Colonic mucosa (tissue), 4 donors: ENCODE measurements around the gene ZNF774. TPM values are rescaled to one million over a fixed set of nuclear protein-coding genes. Genes with fewer than 3 reads are reported as not detected.

Source experiments
- DNase-seq: peaks from one replicate; pipeline ENCODE4 v3.0.0-alpha.2; 2020
- H3K27ac ChIP-seq: fragments of 200-600 bp; one replicate; pipeline ENCODE4 v1.8.0; 2021
- H3K27me3 ChIP-seq: fragments of 200-600 bp; one replicate; pipeline ENCODE4 v1.8.0; 2021
- H3K36me3 ChIP-seq: fragments of 200-600 bp; one replicate; pipeline ENCODE4 v1.8.0; 2021
- H3K4me1 ChIP-seq: fragments of 200-600 bp; one replicate; pipeline ENCODE4 v1.8.0; 2021; ENCODE audit warnings: mild to moderate bottlenecking
- H3K4me3 ChIP-seq: fragments of 200-600 bp; one replicate; pipeline ENCODE4 v1.8.0; 2021
- H3K9ac ChIP-seq, 2 donors: one replicate each; pipeline ENCODE4 v1.7.0; 2013; ENCODE audit warnings: control low read depth in 2 of 2, low read depth in 2 of 2, low read length in 2 of 2
- H3K9me3 ChIP-seq: fragments of 200-600 bp; one replicate; pipeline ENCODE4 v1.8.0; 2021
- CTCF ChIP-seq: fragments of 200-600 bp; IDR thresholded peaks from one replicate; pipeline ENCODE4 v1.8.0; 2022; ENCODE audit warnings: antibody characterized with exemption, mild to moderate bottlenecking
- intact Hi-C: fragments of 100-400 bp; cut with DNase I; formaldehyde crosslinking; loops from one replicate; pipeline ENCODE4 v1.14.1; 2022
- total RNA-seq, 2 donors: library from RNA; stranded (reverse); fragmentation: NEBNext Ultra II Directional in 1 of 2; extraction: Animal tissue kit (Norgen Biotek cat#: 25700) in 1 of 2; gene quantifications; one replicate each; pipeline ENCODE4 v1.2.1, GENCODE V29; 2021
- donor health status: healthy.
- donor health status: DM: no; HTN: no; CAD: no.
- donor health status: DM: no; HTN: no; CAD: no.

The ZNF774 gene
- total RNA-seq, 2 donors from 2014 or later = 13.7 to 13.9 TPM

GRCh38 chr15:90364251-90364650 lies 12.2 kb downstream of the ZNF774 start:
- no peak for TF ChIP-seq CTCF
- intact Hi-C loops = no loop called here
- DNase-seq = no peak
- Histone ChIP-seq H3K27me3 (no peaks in the 10 kb centered on the region), H3K9me3 (no peaks in the 10 kb centered on the region), H3K4me3 (no peak overlapping the region), H3K4me1 (peaks cover 3% of the 10 kb centered on the region), H3K27ac (no peak overlapping the region), H3K9ac (no peak overlapping the region), H3K36me3 (no peaks in the 10 kb centered on the region)

DNA sequence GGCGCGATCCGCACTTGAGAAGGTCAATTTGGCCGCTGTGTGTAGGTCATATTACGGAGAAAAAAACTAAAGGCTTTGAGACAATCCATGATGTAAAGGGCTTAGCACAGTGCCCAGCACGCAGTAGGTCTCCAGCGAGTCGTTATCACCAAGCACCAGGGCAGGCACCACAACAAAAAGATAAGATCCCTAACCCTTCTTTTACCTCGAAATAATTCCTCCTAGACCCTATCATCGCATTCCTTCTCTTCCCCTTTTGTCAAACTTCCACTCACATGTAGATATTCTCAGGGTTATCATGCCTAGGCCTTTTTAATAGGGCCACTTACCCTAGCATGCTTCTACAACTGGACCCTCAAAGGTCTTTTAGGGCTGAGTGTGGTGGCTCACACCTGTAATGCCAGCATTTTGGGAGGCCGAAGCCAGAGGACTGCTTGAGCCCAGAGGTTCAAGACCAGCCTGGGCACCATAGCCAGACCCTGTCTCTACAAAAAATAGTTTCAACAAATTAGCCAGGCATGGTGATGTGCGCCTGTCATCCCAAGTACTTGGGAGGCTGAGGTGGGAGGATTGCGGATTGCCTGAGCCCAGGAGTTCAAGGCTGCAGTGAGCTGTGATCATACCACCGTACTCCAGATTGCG lies 13.5 kb downstream of the ZNF774 start:
- H3K36me3 ChIP-seq = no peaks in the 10 kb centered on the region
- no peak overlapping the region for H3K9ac ChIP-seq
- intact Hi-C loops = no loop called here
- no peaks in the 10 kb centered on the region for H3K9me3 ChIP-seq
- no peak overlapping the region for H3K4me3 ChIP-seq
- DNase-seq = no peak
- H3K4me1 ChIP-seq = no peaks in the 10 kb centered on the region
- H3K27me3 ChIP-seq = no peaks in the 10 kb centered on the region
- H3K27ac ChIP-seq = no peak overlapping the region
- TF ChIP-seq CTCF = no peak

DNA sequence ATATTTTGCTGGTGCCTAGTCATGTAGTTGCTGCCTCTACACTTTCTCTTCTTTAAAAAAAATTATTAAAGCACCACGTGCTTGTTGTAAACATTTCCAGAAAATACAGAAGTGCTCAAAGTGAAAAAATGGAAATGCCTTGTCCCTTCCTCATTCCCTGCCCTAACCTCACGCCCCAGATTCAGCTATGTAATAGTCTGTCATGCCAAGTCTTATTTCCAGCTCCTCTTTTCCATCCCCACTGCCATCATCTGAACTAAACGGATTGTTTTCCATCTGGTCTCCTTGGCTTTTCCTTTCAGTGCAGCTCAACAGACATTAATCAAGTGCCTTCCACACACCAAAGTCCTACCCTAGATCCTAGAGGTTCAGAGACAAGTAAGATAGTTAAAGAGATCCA lies 15.5 kb downstream of the ZNF774 start:
- Histone ChIP-seq H3K9me3 (no peaks in the 10 kb centered on the region), H3K27ac (no peak overlapping the region), H3K4me3 (no peak overlapping the region), H3K9ac (no peak overlapping the region), H3K27me3 (no peaks in the 10 kb centered on the region), H3K36me3 (no peaks in the 10 kb centered on the region), H3K4me1 (no peaks in the 10 kb centered on the region)
- TF ChIP-seq CTCF = no peak
- intact Hi-C loops = no loop called here
- no peak for DNase-seq

- H3K36me3 ChIP-seq = no peaks in the 10 kb centered on the region
These were observed 23.0 kb downstream of the ZNF774 start for GRCh38 chr15:90375071-90375470.

GRCh38 chr15:90376789-90377188 lies 24.7 kb downstream of the ZNF774 start:
- no peak for TF ChIP-seq CTCF
- no peak for DNase-seq
- Histone ChIP-seq H3K27me3 (no peaks in the 10 kb centered on the region), H3K4me3 (no peak overlapping the region), H3K9me3 (no peaks in the 10 kb centered on the region), H3K27ac (no peak overlapping the region), H3K4me1 (no peaks in the 10 kb centered on the region), H3K36me3 (no peaks in the 10 kb centered on the region), H3K9ac (no peak overlapping the region)
- intact Hi-C loops = loop anchor here (5.0 kb wide), 1 partner anchor 49 kb away; no protein-coding TSS in a partner anchor

More at GRCh38 chr15:90375071-90375470, 23.0 kb downstream of the ZNF774 start:
- H3K27ac ChIP-seq = no peak overlapping the region
- H3K27me3 ChIP-seq = no peaks in the 10 kb centered on the region
- H3K4me1 ChIP-seq = no peaks in the 10 kb centered on the region
- no peak for DNase-seq
- intact Hi-C loops = loop anchor here (5.0 kb wide), 1 partner anchor 48 kb away; no protein-coding TSS in a partner anchor
- H3K9me3 ChIP-seq = no peaks in the 10 kb centered on the region
- no peak overlapping the region for H3K9ac ChIP-seq
- TF ChIP-seq CTCF = no peak
- H3K4me3 ChIP-seq = no peak overlapping the region
